ENCODE data around the gene SOWAHB. TPM values are rescaled to one million over a fixed set of nuclear protein-coding genes. Genes with fewer than 3 reads are reported as not detected.
"Not testable (repeated sequence)": the region's sequence is repeated elsewhere in the genome, so short reads cannot be mapped to it uniquely, and the experiment has no call there.

SOWAHB gene
- total RNA-seq, 1 donor from 2014 or later: 6.5 TPM

- Histone ChIP-seq H3K4me3 (no peak overlapping the region), H3K4me1 (no peaks in the 10 kb centered on the region), H3K36me3 (no peaks in the 10 kb centered on the region), H3K27me3 (no peaks in the 10 kb centered on the region), H3K27ac (no peak overlapping the region), H3K9me3 (no peaks in the 10 kb centered on the region)
- DNase-seq (ENCODE audit: low spot score in 2 of 2): no peak
- intact Hi-C loops (cut with DNase I): no loop called here
- TF ChIP-seq, protein P1, sequence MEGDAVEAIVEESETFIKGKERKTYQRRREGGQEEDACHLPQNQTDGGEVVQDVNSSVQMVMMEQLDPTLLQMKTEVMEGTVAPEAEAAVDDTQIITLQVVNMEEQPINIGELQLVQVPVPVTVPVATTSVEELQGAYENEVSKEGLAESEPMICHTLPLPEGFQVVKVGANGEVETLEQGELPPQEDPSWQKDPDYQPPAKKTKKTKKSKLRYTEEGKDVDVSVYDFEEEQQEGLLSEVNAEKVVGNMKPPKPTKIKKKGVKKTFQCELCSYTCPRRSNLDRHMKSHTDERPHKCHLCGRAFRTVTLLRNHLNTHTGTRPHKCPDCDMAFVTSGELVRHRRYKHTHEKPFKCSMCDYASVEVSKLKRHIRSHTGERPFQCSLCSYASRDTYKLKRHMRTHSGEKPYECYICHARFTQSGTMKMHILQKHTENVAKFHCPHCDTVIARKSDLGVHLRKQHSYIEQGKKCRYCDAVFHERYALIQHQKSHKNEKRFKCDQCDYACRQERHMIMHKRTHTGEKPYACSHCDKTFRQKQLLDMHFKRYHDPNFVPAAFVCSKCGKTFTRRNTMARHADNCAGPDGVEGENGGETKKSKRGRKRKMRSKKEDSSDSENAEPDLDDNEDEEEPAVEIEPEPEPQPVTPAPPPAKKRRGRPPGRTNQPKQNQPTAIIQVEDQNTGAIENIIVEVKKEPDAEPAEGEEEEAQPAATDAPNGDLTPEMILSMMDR (IDR thresholded peaks at IDR 0.05): no peak
Measured at GRCh38 chr4:76883147-76883546, 14.8 kb downstream of the SOWAHB start.

GRCh38 chr4:76882630-76883029 lies 15.3 kb downstream of the SOWAHB start:
- H3K9me3 ChIP-seq: no peaks in the 10 kb centered on the region
- TF ChIP-seq, protein P1 (IDR thresholded peaks at IDR 0.05): no peak
- no peak overlapping the region for H3K4me3 ChIP-seq
- intact Hi-C loops (cut with DNase I): no loop called here
- no peaks in the 10 kb centered on the region for H3K27me3 ChIP-seq
- no peak overlapping the region for H3K27ac ChIP-seq
- no peaks in the 10 kb centered on the region for H3K4me1 ChIP-seq
- H3K36me3 ChIP-seq: no peaks in the 10 kb centered on the region
- DNase-seq (ENCODE audit: low spot score in 2 of 2): no peak

- TF ChIP-seq, protein P1 (IDR thresholded peaks at IDR 0.05): no peak
- no peaks in the 10 kb centered on the region for H3K4me1 ChIP-seq
- no peaks in the 10 kb centered on the region for H3K27me3 ChIP-seq
- DNase-seq (ENCODE audit: low spot score in 2 of 2): no peak
- no peaks in the 10 kb centered on the region for H3K36me3 ChIP-seq
- H3K4me3 ChIP-seq: no peak overlapping the region
- no peaks in the 10 kb centered on the region for H3K9me3 ChIP-seq
- H3K27ac ChIP-seq: no peak overlapping the region
- intact Hi-C loops (cut with DNase I): no loop called here
Measured at GRCh38 chr4:76881375-76881774, 16.6 kb downstream of the SOWAHB start.

GRCh38 chr4:76879731-76880364 lies 18.1 kb downstream of the SOWAHB start:
- H3K36me3 ChIP-seq: no peaks in the 10 kb centered on the region
- H3K9me3 ChIP-seq: no peaks in the 10 kb centered on the region
- no peak for DNase-seq (ENCODE audit: low spot score in 2 of 2)
- H3K4me1 ChIP-seq: no peaks in the 10 kb centered on the region
- TF ChIP-seq, protein P1 (IDR thresholded peaks at IDR 0.05): no peak
- no peak overlapping the region for H3K4me3 ChIP-seq
- intact Hi-C loops (cut with DNase I): no loop called here
- H3K27ac ChIP-seq: no peak overlapping the region
- no peaks in the 10 kb centered on the region for H3K27me3 ChIP-seq

DNA sequence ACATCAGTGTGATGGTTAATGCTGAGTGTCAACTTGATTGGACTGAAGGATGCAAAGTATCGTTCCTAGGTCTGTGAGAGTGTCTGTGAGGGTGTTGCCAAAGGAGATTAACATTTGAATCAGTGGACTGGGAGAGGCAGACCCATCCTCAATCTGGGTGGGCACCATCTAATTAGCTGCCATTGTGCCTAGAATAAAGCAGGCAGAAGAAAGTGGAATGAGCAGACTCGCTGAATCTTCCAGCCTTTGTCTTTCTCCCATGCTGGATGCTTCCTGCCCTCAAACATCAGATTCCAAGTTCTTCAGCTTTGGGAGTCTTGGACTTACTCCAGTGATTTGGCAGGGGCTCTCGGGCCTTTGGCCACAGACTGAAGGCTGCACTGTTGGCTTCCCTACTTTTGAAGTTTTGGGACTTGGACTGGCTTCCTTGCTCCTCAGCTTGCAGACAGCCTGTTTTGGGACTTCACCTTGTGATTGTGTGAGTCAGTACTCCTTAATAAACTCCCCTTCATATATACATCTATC lies 19.2 kb downstream of the SOWAHB start:
- intact Hi-C loops (cut with DNase I); H3K27ac ChIP-seq; H3K9me3 ChIP-seq; H3K4me3 ChIP-seq; H3K36me3 ChIP-seq; H3K27me3 ChIP-seq; DNase-seq (ENCODE audit: low spot score in 2 of 2); H3K4me1 ChIP-seq: not testable (repeated sequence)

- Histone ChIP-seq H3K4me1 (no peaks in the 10 kb centered on the region), H3K36me3 (no peaks in the 10 kb centered on the region), H3K9me3 (no peaks in the 10 kb centered on the region), H3K4me3 (no peak overlapping the region), H3K27me3 (no peaks in the 10 kb centered on the region), H3K27ac (no peak overlapping the region)
- DNase-seq (ENCODE audit: low spot score in 2 of 2): no peak
- intact Hi-C loops (cut with DNase I): no loop called here
- TF ChIP-seq, protein P1 (IDR thresholded peaks at IDR 0.05): no peak
Measured at GRCh38 chr4:76874176-76874575, 23.8 kb downstream of the SOWAHB start.
